ENCODE measurements around the gene EXTL1. TPM values are rescaled to one million over a fixed set of nuclear protein-coding genes. Genes with fewer than 3 reads are reported as not detected.
A peak's percentile ranks its signal among the peaks of the same experiment; 100 is the strongest.

EXTL1 gene
- total RNA-seq, 1 donor from 2014 or later, result 0.24 TPM

- H3K27ac ChIP-seq, result no peak overlapping the region
These were observed 39.4 kb downstream of the EXTL1 start for GRCh38 chr1:26060832-26061574.

GRCh38 chr1:26064553-26064952 is 43.0 kb downstream of the EXTL1 start:
- H3K4me1 ChIP-seq, result no peaks in the 10 kb centered on the region
- no peak for TF ChIP-seq CTCF (IDR thresholded peaks at IDR 0.05)
- no peak overlapping the region for H3K4me3 ChIP-seq
- no peak overlapping the region for H3K27ac ChIP-seq
- ATAC-seq, result no peak
- no peak for DNase-seq
- H3K27me3 ChIP-seq (ENCODE audit: low read depth), result peaks cover 9% of the 10 kb centered on the region
- intact Hi-C loops (cut with DNase I), result no loop called here
- H3K36me3 ChIP-seq, result no peaks in the 10 kb centered on the region
- no peaks in the 10 kb centered on the region for H3K9me3 ChIP-seq

More at GRCh38 chr1:26060832-26061574, 39.4 kb downstream of the EXTL1 start:
- peaks cover 3% of the 10 kb centered on the region for H3K27me3 ChIP-seq (ENCODE audit: low read depth)
- ATAC-seq (peak in 1 of 2 donors; percentile 20), DNase-seq (no peak)
- no peaks in the 10 kb centered on the region for H3K36me3 ChIP-seq
- no peak overlapping the region for H3K4me3 ChIP-seq
- intact Hi-C loops (cut with DNase I), result no loop called here
- H3K9me3 ChIP-seq, result no peaks in the 10 kb centered on the region
- TF ChIP-seq CTCF (IDR thresholded peaks at IDR 0.05), result no peak
- no peaks in the 10 kb centered on the region for H3K4me1 ChIP-seq

DNA sequence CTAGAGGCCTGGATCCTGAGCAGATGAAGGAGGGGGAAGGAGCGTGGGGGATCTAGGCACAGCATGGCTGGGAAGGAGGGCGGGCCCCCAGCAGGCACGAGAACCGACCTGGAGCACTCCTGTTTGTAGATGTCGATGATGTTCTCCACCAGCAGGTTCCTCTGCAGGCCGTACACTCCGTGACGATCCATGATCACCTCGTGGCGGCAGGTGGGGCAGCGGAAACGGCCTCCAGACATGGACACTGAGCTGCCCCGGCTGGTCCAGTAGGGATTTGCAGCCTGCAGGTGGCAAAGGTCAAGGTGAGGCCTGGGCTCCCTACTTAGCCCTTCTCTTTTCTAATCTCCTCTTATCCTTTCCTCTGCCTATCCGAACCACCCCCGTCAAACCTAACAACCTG is 44.6 kb downstream of the EXTL1 start:
- DNase-seq (no peak), ATAC-seq (no peak)
- H3K36me3 ChIP-seq, result no peaks in the 10 kb centered on the region
- intact Hi-C loops (cut with DNase I), result no loop called here
- TF ChIP-seq CTCF (IDR thresholded peaks at IDR 0.05), result no peak
- peaks cover 7% of the 10 kb centered on the region for H3K27me3 ChIP-seq (ENCODE audit: low read depth)
- H3K4me1 ChIP-seq, result no peaks in the 10 kb centered on the region
- no peaks in the 10 kb centered on the region for H3K9me3 ChIP-seq
- no peak overlapping the region for H3K27ac ChIP-seq
- no peak overlapping the region for H3K4me3 ChIP-seq

GRCh38 chr1:26066857-26067256 is 45.3 kb downstream of the EXTL1 start:
- intact Hi-C loops (cut with DNase I), result no loop called here
- no peaks in the 10 kb centered on the region for H3K4me1 ChIP-seq
- no peak for TF ChIP-seq CTCF (IDR thresholded peaks at IDR 0.05)
- H3K4me3 ChIP-seq, result no peak overlapping the region
- H3K27ac ChIP-seq, result no peak overlapping the region
- peaks cover 6% of the 10 kb centered on the region for H3K27me3 ChIP-seq (ENCODE audit: low read depth)
- DNase-seq (no peak), ATAC-seq (no peak)
- H3K9me3 ChIP-seq, result no peaks in the 10 kb centered on the region
- H3K36me3 ChIP-seq, result no peaks in the 10 kb centered on the region

DNA sequence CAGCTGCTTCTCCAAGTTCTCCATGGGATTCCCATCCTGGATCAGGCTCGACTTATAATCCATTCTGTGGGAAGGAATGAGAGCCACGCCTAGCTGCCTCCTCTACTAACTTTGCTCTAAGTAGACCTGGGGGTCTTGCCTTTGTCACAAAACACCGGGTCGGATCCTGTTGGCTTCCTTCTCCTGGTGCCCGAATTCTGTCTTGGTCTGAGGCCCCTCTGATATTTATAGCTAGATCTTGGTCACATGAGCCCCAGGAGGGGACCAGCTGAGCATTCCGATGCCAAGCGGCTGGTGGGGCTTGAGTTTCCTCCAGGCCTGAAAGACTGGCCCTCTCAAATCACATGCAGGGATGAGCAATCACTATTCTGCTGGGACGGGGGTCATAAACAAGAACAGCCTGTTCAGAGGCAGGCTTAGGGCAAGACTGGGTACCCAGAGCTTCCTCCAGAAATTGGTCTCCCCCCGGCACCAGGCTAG is 45.9 kb downstream of the EXTL1 start, which contains the start of gene TRIM63:
TRIM63 (minus strand) TSS at position 199 of the 480 bp plus-strand sequence; CDS start at position 63, 136 bp downstream.
- no peak for TF ChIP-seq CTCF (IDR thresholded peaks at IDR 0.05)
- H3K27ac ChIP-seq, result no peak within 1 kb of the TSS
- peaks cover 6% of the 10 kb centered on the region for H3K27me3 ChIP-seq (ENCODE audit: low read depth)
- H3K36me3 ChIP-seq, result no peaks in the 10 kb centered on the region
- DNase-seq (no peak), ATAC-seq (no peak)
- intact Hi-C loops (cut with DNase I), result no loop called here
- H3K4me1 ChIP-seq, result no peaks in the 10 kb centered on the region
- no peaks in the 10 kb centered on the region for H3K9me3 ChIP-seq
- no peak within 1 kb of the TSS for H3K4me3 ChIP-seq
